ENCODE results near the gene SPATA16. TPM values are rescaled to one million over a fixed set of nuclear protein-coding genes. Genes with fewer than 3 reads are reported as not detected.

SPATA16 gene
- total and polyA plus RNA-seq, 8 donors = not detected

- no peak overlapping the region for H3K4me3 ChIP-seq
- no peaks in the 10 kb centered on the region for H3K36me3 ChIP-seq
- no peaks in the 10 kb centered on the region for H3K9me3 ChIP-seq
- WGBS, 5 donors = 63 to 95% (median 70%) methylated on average over 2 of the region's 2 CpGs
- no peaks in the 10 kb centered on the region for H3K27me3 ChIP-seq
- TF ChIP-seq CTCF (IDR thresholded peaks at IDR 0.05) (no peak), POLR2AphosphoS5 (IDR thresholded peaks at IDR 0.05) (no peak), POLR2A (IDR thresholded peaks at IDR 0.05) (no peak)
- H3K4me1 ChIP-seq = no peaks in the 10 kb centered on the region
- H3K27ac ChIP-seq = no peak overlapping the region
- intact Hi-C loops (cut with DNase I; ENCODE audit: low total_unique reads) = no loop called here
- DNase-seq = no peak
These were observed 187.5 kb downstream of the SPATA16 start for GRCh38 chr3:172953571-172953970.

- no peaks in the 10 kb centered on the region for H3K27me3 ChIP-seq
- 48 to 82% (median 64%) methylated on average over 2 of the region's 2 CpGs for WGBS, 5 donors
- no peak for DNase-seq
- peaks cover 0 to 4% (median 0%) of the 10 kb centered on the region in 4 donors for H3K9me3 ChIP-seq
- no peak overlapping the region for H3K27ac ChIP-seq
- H3K36me3 ChIP-seq = no peaks in the 10 kb centered on the region
- H3K4me1 ChIP-seq = no peaks in the 10 kb centered on the region
- intact Hi-C loops (cut with DNase I; ENCODE audit: low total_unique reads) = no loop called here
- no peak overlapping the region for H3K4me3 ChIP-seq
- no peak for TF ChIP-seq POLR2AphosphoS5 (IDR thresholded peaks at IDR 0.05)
- TF ChIP-seq CTCF (IDR thresholded peaks at IDR 0.05) = no peak
- TF ChIP-seq POLR2A (IDR thresholded peaks at IDR 0.05) = no peak
- no peak for TF ChIP-seq EP300 (IDR thresholded peaks at IDR 0.05)
These were observed 189.5 kb downstream of the SPATA16 start for GRCh38 chr3:172951511-172951910.

GRCh38 chr3:172946061-172946460 is 195.0 kb downstream of the SPATA16 start:
- intact Hi-C loops (cut with DNase I; ENCODE audit: low total_unique reads) = no loop called here
- Histone ChIP-seq H3K27me3 (no peaks in the 10 kb centered on the region), H3K27ac (no peak overlapping the region), H3K36me3 (no peaks in the 10 kb centered on the region), H3K4me3 (no peak overlapping the region), H3K9me3 (peaks cover 0 to 4% (median 0%) of the 10 kb centered on the region in 4 donors), H3K4me1 (no peaks in the 10 kb centered on the region)
- WGBS, 5 donors = 48 to 76% (median 74%) methylated on average over 2 of the region's 2 CpGs
- no peak for DNase-seq
- TF ChIP-seq EP300 (IDR thresholded peaks at IDR 0.05) (no peak), POLR2A (IDR thresholded peaks at IDR 0.05) (no peak), CTCF (IDR thresholded peaks at IDR 0.05) (no peak), POLR2AphosphoS5 (IDR thresholded peaks at IDR 0.05) (no peak)

- H3K27me3 ChIP-seq = no peaks in the 10 kb centered on the region
- no peaks in the 10 kb centered on the region for H3K36me3 ChIP-seq
- intact Hi-C loops (cut with DNase I; ENCODE audit: low total_unique reads) = no loop called here
- no peak for TF ChIP-seq POLR2AphosphoS5 (IDR thresholded peaks at IDR 0.05)
- no peak for TF ChIP-seq CTCF (IDR thresholded peaks at IDR 0.05)
- TF ChIP-seq POLR2A (IDR thresholded peaks at IDR 0.05) = no peak
- TF ChIP-seq EP300 (IDR thresholded peaks at IDR 0.05) = no peak
- H3K4me3 ChIP-seq = no peak overlapping the region
- H3K4me1 ChIP-seq = no peaks in the 10 kb centered on the region
- peak in 1 of 2 donors; percentile 30 for DNase-seq
- H3K27ac ChIP-seq = no peak overlapping the region
- 84 to 94% (median 91%) methylated on average over 2 of the region's 2 CpGs for WGBS, 5 donors
- H3K9me3 ChIP-seq = no peaks in the 10 kb centered on the region
These were observed 201.3 kb downstream of the SPATA16 start for GRCh38 chr3:172939651-172940293.
